ENCODE results near the gene CPNE7. TPM values are rescaled to one million over a fixed set of nuclear protein-coding genes. Genes with fewer than 3 reads are reported as not detected.
A peak's percentile ranks its signal among the peaks of the same experiment; 100 is the strongest.

The CPNE7 gene
- polyA plus RNA-seq (0.15 and 3.8 TPM in 2 replicates), polyA minus RNA-seq (1.5 TPM in 1 of 2 replicates, not detected in the other)

DNA sequence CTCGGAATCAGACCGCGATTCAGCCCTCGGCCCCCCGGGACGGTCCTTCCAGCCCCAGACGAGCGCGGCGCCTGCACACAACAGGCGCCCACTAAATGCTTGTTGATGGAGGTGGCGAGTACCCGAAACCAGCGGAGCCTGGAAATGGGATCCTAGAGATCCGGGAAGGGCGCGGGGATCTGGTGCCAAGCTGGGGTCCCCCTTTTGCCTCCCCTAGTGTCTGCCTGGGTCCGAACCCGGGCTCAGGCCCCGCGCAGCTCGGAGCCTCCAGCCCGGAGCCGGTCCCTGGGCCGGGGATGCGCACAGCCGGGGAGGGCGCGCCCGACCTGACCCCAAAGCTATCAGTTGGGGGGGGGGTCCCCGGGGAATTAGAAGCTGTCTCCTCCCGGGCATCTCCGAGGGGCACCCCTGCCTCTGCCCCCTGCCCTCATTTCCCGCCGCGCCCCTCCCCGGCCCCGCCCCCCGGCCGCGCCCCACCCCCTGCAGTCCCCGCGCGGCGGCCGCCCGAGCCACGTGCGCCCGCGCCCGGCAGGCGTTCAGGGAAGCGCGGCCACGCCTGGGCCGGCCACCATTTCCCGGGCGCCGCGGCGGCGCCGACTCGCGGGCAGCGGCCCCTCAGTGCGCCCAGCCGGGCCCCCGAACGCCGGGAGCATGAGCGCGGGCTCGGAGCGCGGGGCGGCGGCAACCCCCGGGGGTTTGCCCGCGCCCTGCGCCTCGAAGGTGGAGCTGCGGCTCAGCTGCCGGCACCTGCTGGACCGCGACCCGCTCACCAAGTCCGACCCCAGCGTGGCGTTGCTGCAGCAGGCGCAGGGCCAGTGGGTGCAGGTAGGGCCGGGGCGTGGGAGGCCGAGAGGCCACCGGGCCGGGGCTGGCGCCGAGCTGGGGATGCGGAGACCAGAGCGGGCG is at the start of gene CPNE7:
CPNE7 (plus strand) TSS at position 512 of the 906 bp plus-strand sequence; CDS start at position 652, 140 bp downstream.
- Histone ChIP-seq H3K36me3 (ENCODE audit: insufficient read depth, low read length) (no peaks in the 10 kb centered on the region), H2AFZ (ENCODE audit: low read depth, low read length) (no peak within 1 kb of the TSS), H3K4me3 (ENCODE audit: low read length) (peak within 1 kb of the TSS; percentile 58), H3K27ac (ENCODE audit: low read length) (no peak within 1 kb of the TSS), H3K4me2 (ENCODE audit: low read length) (no peak within 1 kb of the TSS), H3K9me3 (ENCODE audit: low read length) (no peaks in the 10 kb centered on the region), H3K79me2 (replicated peaks; ENCODE audit: insufficient read depth, low read length) (no peaks in the 10 kb centered on the region), H4K20me1 (ENCODE audit: insufficient read depth) (no peaks in the 10 kb centered on the region), H3K9ac (ENCODE audit: low read length) (peak within 1 kb of the TSS; percentile 16), H3K27me3 (ENCODE audit: insufficient read depth, low read depth, low read length) (peaks cover 44% of the 10 kb centered on the region), H3K9me2 (ENCODE audit: insufficient read depth, low read length) (no peaks in the 10 kb centered on the region), H3F3A (ENCODE audit: insufficient read depth, low read length, poor library complexity, severe bottlenecking) (no peaks in the 10 kb centered on the region)
- TF ChIP-seq EZH2 (IDR thresholded peaks at IDR 0.05; ENCODE audit: borderline replicate concordance, insufficient read depth, low read length, poor library complexity, severe bottlenecking) (peak; percentile 84), MXI1 (conservative IDR thresholded peaks at IDR 0.05; ENCODE audit: poor library complexity, severe bottlenecking) (no peak)

DNA sequence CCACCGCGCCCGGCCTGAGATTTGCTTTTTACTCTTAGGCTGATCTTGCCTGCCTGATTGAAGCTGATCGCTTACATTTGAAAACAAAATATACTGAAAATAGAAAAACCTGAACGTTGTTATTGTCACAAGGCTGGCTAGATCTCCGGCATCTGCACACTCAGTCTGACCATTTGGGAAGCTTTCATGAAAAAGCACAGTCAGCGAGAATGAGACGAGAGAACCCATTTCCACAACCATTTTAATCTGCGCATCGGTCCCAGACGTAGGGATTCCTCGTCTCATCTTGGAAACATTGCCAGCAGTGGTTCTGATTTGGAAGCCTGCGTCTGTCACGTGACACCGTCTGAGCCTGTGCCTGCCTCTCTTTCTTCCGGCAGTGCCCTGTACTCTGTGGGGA is 46.5 kb upstream of the CPNE7 start:
- Histone ChIP-seq H3K79me2 (replicated peaks; ENCODE audit: insufficient read depth, low read length) (no peaks in the 10 kb centered on the region), H3K36me3 (ENCODE audit: insufficient read depth, low read length) (peaks cover 3% of the 10 kb centered on the region), H4K20me1 (ENCODE audit: insufficient read depth) (no peaks in the 10 kb centered on the region), H3K9ac (ENCODE audit: low read length) (no peak overlapping the region), H3K4me2 (ENCODE audit: low read length) (no peak overlapping the region), H3K27ac (ENCODE audit: low read length) (no peak overlapping the region), H3K9me2 (ENCODE audit: insufficient read depth, low read length) (no peaks in the 10 kb centered on the region), H3F3A (ENCODE audit: insufficient read depth, low read length, poor library complexity, severe bottlenecking) (no peaks in the 10 kb centered on the region), H3K4me3 (ENCODE audit: low read length) (no peak overlapping the region), H3K27me3 (ENCODE audit: insufficient read depth, low read depth, low read length) (no peaks in the 10 kb centered on the region), H3K9me3 (ENCODE audit: low read length) (no peaks in the 10 kb centered on the region), H2AFZ (ENCODE audit: low read depth, low read length) (no peak overlapping the region)
- no peak for TF ChIP-seq RAD21 (conservative IDR thresholded peaks at IDR 0.05)
- TF ChIP-seq MXI1 (conservative IDR thresholded peaks at IDR 0.05; ENCODE audit: poor library complexity, severe bottlenecking), result no peak
- TF ChIP-seq SMC3 (conservative IDR thresholded peaks at IDR 0.05; ENCODE audit: poor library complexity), result no peak
- TF ChIP-seq, protein P1, sequence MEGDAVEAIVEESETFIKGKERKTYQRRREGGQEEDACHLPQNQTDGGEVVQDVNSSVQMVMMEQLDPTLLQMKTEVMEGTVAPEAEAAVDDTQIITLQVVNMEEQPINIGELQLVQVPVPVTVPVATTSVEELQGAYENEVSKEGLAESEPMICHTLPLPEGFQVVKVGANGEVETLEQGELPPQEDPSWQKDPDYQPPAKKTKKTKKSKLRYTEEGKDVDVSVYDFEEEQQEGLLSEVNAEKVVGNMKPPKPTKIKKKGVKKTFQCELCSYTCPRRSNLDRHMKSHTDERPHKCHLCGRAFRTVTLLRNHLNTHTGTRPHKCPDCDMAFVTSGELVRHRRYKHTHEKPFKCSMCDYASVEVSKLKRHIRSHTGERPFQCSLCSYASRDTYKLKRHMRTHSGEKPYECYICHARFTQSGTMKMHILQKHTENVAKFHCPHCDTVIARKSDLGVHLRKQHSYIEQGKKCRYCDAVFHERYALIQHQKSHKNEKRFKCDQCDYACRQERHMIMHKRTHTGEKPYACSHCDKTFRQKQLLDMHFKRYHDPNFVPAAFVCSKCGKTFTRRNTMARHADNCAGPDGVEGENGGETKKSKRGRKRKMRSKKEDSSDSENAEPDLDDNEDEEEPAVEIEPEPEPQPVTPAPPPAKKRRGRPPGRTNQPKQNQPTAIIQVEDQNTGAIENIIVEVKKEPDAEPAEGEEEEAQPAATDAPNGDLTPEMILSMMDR (IDR thresholded peaks at IDR 0.05; ENCODE audit: poor library complexity, severe bottlenecking), result no peak
- no peak for TF ChIP-seq POLR2AphosphoS5 (IDR thresholded peaks at IDR 0.05)
- TF ChIP-seq EP300 (conservative IDR thresholded peaks at IDR 0.05; ENCODE audit: poor library complexity, severe bottlenecking), result no peak
- no peak for TF ChIP-seq TAF1 (IDR thresholded peaks at IDR 0.05; ENCODE audit: low read depth)
- TF ChIP-seq, protein P2, sequence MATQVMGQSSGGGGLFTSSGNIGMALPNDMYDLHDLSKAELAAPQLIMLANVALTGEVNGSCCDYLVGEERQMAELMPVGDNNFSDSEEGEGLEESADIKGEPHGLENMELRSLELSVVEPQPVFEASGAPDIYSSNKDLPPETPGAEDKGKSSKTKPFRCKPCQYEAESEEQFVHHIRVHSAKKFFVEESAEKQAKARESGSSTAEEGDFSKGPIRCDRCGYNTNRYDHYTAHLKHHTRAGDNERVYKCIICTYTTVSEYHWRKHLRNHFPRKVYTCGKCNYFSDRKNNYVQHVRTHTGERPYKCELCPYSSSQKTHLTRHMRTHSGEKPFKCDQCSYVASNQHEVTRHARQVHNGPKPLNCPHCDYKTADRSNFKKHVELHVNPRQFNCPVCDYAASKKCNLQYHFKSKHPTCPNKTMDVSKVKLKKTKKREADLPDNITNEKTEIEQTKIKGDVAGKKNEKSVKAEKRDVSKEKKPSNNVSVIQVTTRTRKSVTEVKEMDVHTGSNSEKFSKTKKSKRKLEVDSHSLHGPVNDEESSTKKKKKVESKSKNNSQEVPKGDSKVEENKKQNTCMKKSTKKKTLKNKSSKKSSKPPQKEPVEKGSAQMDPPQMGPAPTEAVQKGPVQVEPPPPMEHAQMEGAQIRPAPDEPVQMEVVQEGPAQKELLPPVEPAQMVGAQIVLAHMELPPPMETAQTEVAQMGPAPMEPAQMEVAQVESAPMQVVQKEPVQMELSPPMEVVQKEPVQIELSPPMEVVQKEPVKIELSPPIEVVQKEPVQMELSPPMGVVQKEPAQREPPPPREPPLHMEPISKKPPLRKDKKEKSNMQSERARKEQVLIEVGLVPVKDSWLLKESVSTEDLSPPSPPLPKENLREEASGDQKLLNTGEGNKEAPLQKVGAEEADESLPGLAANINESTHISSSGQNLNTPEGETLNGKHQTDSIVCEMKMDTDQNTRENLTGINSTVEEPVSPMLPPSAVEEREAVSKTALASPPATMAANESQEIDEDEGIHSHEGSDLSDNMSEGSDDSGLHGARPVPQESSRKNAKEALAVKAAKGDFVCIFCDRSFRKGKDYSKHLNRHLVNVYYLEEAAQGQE (IDR thresholded peaks at IDR 0.05; ENCODE audit: borderline replicate concordance), result no peak
- no peak for TF ChIP-seq EZH2 (IDR thresholded peaks at IDR 0.05; ENCODE audit: borderline replicate concordance, insufficient read depth, low read length, poor library complexity, severe bottlenecking)
